ENCODE data around the gene TOX2. TPM values are rescaled to one million over a fixed set of nuclear protein-coding genes. Genes with fewer than 3 reads are reported as not detected.

TOX2 gene
- total RNA-seq, 1 experiment from 2014 or later = 117 TPM

GRCh38 chr20:44002861-44003260 lies 88.2 kb downstream of the TOX2 start:
- POLR2A ChIA-PET (ENCODE audit: low non-redundant PET) = no interaction called here
- no TSS peak for BruUV-seq (replicated peaks)

GRCh38 chr20:44003609-44004008 lies 89.0 kb downstream of the TOX2 start:
- H3K4me3 ChIP-seq (ENCODE audit: low read depth, low read length, poor library complexity, severe bottlenecking) = no peak overlapping the region
- intact Hi-C loops (cut with micrococcal nuclease; ENCODE audit: unreplicated experiment) = no loop called here
- no peak overlapping the region for H3K27ac ChIP-seq (ENCODE audit: low read depth, low read length, poor library complexity, severe bottlenecking)
- ChIA-PET POLR2A (ENCODE audit: low non-redundant PET) (interaction anchor here (0.7 kb wide), 1 partner anchor 792 kb away, joined by 3 read pairs; no protein-coding TSS in a partner anchor), CTCF (no interaction called here)
- H3K36me3 ChIP-seq (ENCODE audit: insufficient read depth, low read length, poor library complexity, severe bottlenecking) = peaks cover 12% of the 10 kb centered on the region
- H3K27me3 ChIP-seq (replicated peaks; ENCODE audit: insufficient read depth, low read depth, low read length, poor library complexity) = no peaks in the 10 kb centered on the region
- TF ChIP-seq EZH2 (IDR thresholded peaks at IDR 0.05; ENCODE audit: borderline replicate concordance, low read depth, low read length, poor library complexity, severe bottlenecking) (no peak), CTCF (conservative IDR thresholded peaks at IDR 0.05; ENCODE audit: low read depth, low read length) (no peak)
- no peak for DNase-seq (ENCODE audit: low spot score)
- no peaks in the 10 kb centered on the region for H3K9me3 ChIP-seq (ENCODE audit: low read depth, low read length, poor library complexity, severe bottlenecking)
- no peaks in the 10 kb centered on the region for H3K4me1 ChIP-seq (ENCODE audit: insufficient read depth, low read length, poor library complexity, severe bottlenecking)
- no TSS peak for BruUV-seq (replicated peaks)

More at GRCh38 chr20:44002861-44003260, 88.2 kb downstream of the TOX2 start:
- no peaks in the 10 kb centered on the region for H3K9me3 ChIP-seq (ENCODE audit: low read depth, low read length, poor library complexity, severe bottlenecking)
- H3K27ac ChIP-seq (ENCODE audit: low read depth, low read length, poor library complexity, severe bottlenecking) = no peak overlapping the region
- no peaks in the 10 kb centered on the region for H3K4me1 ChIP-seq (ENCODE audit: insufficient read depth, low read length, poor library complexity, severe bottlenecking)
- intact Hi-C loops (cut with micrococcal nuclease; ENCODE audit: unreplicated experiment) = no loop called here
- no peaks in the 10 kb centered on the region for H3K27me3 ChIP-seq (replicated peaks; ENCODE audit: insufficient read depth, low read depth, low read length, poor library complexity)
- DNase-seq (ENCODE audit: low spot score) = no peak
- no peak for TF ChIP-seq CTCF (conservative IDR thresholded peaks at IDR 0.05; ENCODE audit: low read depth, low read length)
- TF ChIP-seq EZH2 (IDR thresholded peaks at IDR 0.05; ENCODE audit: borderline replicate concordance, low read depth, low read length, poor library complexity, severe bottlenecking) = no peak
- CTCF ChIA-PET = no interaction called here
- peaks cover 10% of the 10 kb centered on the region for H3K36me3 ChIP-seq (ENCODE audit: insufficient read depth, low read length, poor library complexity, severe bottlenecking)
- H3K4me3 ChIP-seq (ENCODE audit: low read depth, low read length, poor library complexity, severe bottlenecking) = no peak overlapping the region

GRCh38 chr20:44004306-44004915 lies 89.8 kb downstream of the TOX2 start:
- intact Hi-C loops (cut with micrococcal nuclease; ENCODE audit: unreplicated experiment) = no loop called here
- no peak for TF ChIP-seq EZH2 (IDR thresholded peaks at IDR 0.05; ENCODE audit: borderline replicate concordance, low read depth, low read length, poor library complexity, severe bottlenecking)
- TF ChIP-seq CTCF (conservative IDR thresholded peaks at IDR 0.05; ENCODE audit: low read depth, low read length) = no peak
- no peak for DNase-seq (ENCODE audit: low spot score)
- Histone ChIP-seq H3K4me1 (ENCODE audit: insufficient read depth, low read length, poor library complexity, severe bottlenecking) (no peaks in the 10 kb centered on the region), H3K9me3 (ENCODE audit: low read depth, low read length, poor library complexity, severe bottlenecking) (no peaks in the 10 kb centered on the region), H3K27me3 (replicated peaks; ENCODE audit: insufficient read depth, low read depth, low read length, poor library complexity) (no peaks in the 10 kb centered on the region), H3K4me3 (ENCODE audit: low read depth, low read length, poor library complexity, severe bottlenecking) (no peak overlapping the region), H3K27ac (ENCODE audit: low read depth, low read length, poor library complexity, severe bottlenecking) (no peak overlapping the region), H3K36me3 (ENCODE audit: insufficient read depth, low read length, poor library complexity, severe bottlenecking) (peaks cover 15% of the 10 kb centered on the region)
- no TSS peak for BruUV-seq (replicated peaks)
- CTCF ChIA-PET = no interaction called here
- POLR2A ChIA-PET (ENCODE audit: low non-redundant PET) = no interaction called here

Measured in A673 (cell line).